Muscle layer of duodenum (tissue), 2 donors: ENCODE results near the gene COX17.
"Not testable (repeated sequence)": the region's sequence is repeated elsewhere in the genome, so short reads cannot be mapped to it uniquely, and the experiment has no call there.

Experiments
- H3K27ac ChIP-seq: one replicate; pipeline ENCODE4 v1.7.0; 2013; ENCODE audit warnings: mild to moderate bottlenecking, low read length
- H3K27me3 ChIP-seq: one replicate; pipeline ENCODE4 v1.7.0; 2013; ENCODE audit warnings: low read depth, mild to moderate bottlenecking, control low read depth, low read length
- H3K36me3 ChIP-seq, 2 donors: one replicate each; pipeline ENCODE4 v1.7.0; 2013; ENCODE audit warnings: low read length in 2 of 2, control low read depth in 1 of 2, mild to moderate bottlenecking in 1 of 2; ENCODE audit not compliant: insufficient read depth in 2 of 2, control insufficient read depth in 1 of 2
- H3K4me1 ChIP-seq, 2 donors: one replicate each; pipeline ENCODE4 v1.7.0; 2013; ENCODE audit warnings: low read length in 2 of 2, mild to moderate bottlenecking in 2 of 2, control low read depth in 1 of 2, moderate library complexity in 1 of 2; ENCODE audit not compliant: insufficient read depth in 2 of 2, control insufficient read depth in 1 of 2
- H3K4me3 ChIP-seq, 2 donors: one replicate each; pipeline ENCODE4 v1.7.0; 2013; ENCODE audit warnings: low read length in 2 of 2, low read depth in 1 of 2, mild to moderate bottlenecking in 1 of 2
- H3K9me3 ChIP-seq, 2 donors: one replicate each; pipeline ENCODE4 v1.7.0; 2013; ENCODE audit warnings: low read length in 2 of 2, control low read depth in 1 of 2, mild to moderate bottlenecking in 1 of 2; ENCODE audit not compliant: control insufficient read depth in 1 of 2
- donor health status: healthy.

The COX17 gene

GRCh38 chr3:119697394-119697793, 20.2 kb upstream of the COX17 start:
- Histone ChIP-seq H3K4me3 (no peak overlapping the region), H3K36me3 (no peaks in the 10 kb centered on the region), H3K27me3 (no peaks in the 10 kb centered on the region), H3K4me1 (peaks cover 2 to 3% of the 10 kb centered on the region in 2 donors), H3K27ac (no peak overlapping the region), H3K9me3 (no peaks in the 10 kb centered on the region)

- Histone ChIP-seq H3K36me3 (no peaks in the 10 kb centered on the region), H3K4me1 (no peaks in the 10 kb centered on the region), H3K4me3 (no peak overlapping the region), H3K27ac (no peak overlapping the region), H3K27me3 (no peaks in the 10 kb centered on the region), H3K9me3 (no peaks in the 10 kb centered on the region)
These were observed 18.3 kb upstream of the COX17 start for GRCh38 chr3:119695480-119695879.

- H3K4me1 ChIP-seq: no peaks in the 10 kb centered on the region
- H3K27ac ChIP-seq: no peak overlapping the region
- H3K9me3 ChIP-seq: no peaks in the 10 kb centered on the region
- H3K27me3 ChIP-seq: no peaks in the 10 kb centered on the region
- no peak overlapping the region for H3K4me3 ChIP-seq
- no peaks in the 10 kb centered on the region for H3K36me3 ChIP-seq
These were observed 12.9 kb upstream of the COX17 start for GRCh38 chr3:119690043-119690656.

- H3K27ac ChIP-seq: no peak overlapping the region
These were observed 6.2 kb upstream of the COX17 start for GRCh38 chr3:119683421-119683820.

GRCh38 chr3:119681279-119681678, 4.1 kb upstream of the COX17 start:
- H3K4me1 ChIP-seq: peaks cover 0 to 1% of the 10 kb centered on the region in 2 donors
- no peak overlapping the region for H3K27ac ChIP-seq
- H3K4me3 ChIP-seq: no peak overlapping the region
- H3K27me3 ChIP-seq: no peaks in the 10 kb centered on the region
- no peaks in the 10 kb centered on the region for H3K36me3 ChIP-seq
- no peaks in the 10 kb centered on the region for H3K9me3 ChIP-seq

More at GRCh38 chr3:119683421-119683820, 6.2 kb upstream of the COX17 start:
- no peaks in the 10 kb centered on the region for H3K27me3 ChIP-seq
- no peaks in the 10 kb centered on the region for H3K36me3 ChIP-seq
- H3K4me3 ChIP-seq: no peak overlapping the region
- H3K4me1 ChIP-seq: no peaks in the 10 kb centered on the region
- no peaks in the 10 kb centered on the region for H3K9me3 ChIP-seq

- no peak overlapping the region for H3K27ac ChIP-seq
These were observed 2.7 kb upstream of the COX17 start for GRCh38 chr3:119679874-119680273.

GRCh38 chr3:119678209-119678608, 1.0 kb upstream of the COX17 start:
- H3K27ac ChIP-seq: not testable (repeated sequence)

More at GRCh38 chr3:119679874-119680273, 2.7 kb upstream of the COX17 start:
- H3K27me3 ChIP-seq: no peaks in the 10 kb centered on the region
- peaks cover 8% of the 10 kb centered on the region in 2 donors for H3K4me1 ChIP-seq
- peaks cover 0 to 2% of the 10 kb centered on the region in 2 donors for H3K36me3 ChIP-seq
- no peak overlapping the region for H3K4me3 ChIP-seq
- no peaks in the 10 kb centered on the region for H3K9me3 ChIP-seq

GRCh38 chr3:119677641-119677934, 382 bp upstream of the COX17 start:
- peak overlapping the region; percentile 90 for H3K27ac ChIP-seq
- peaks cover 12 to 16% of the 10 kb centered on the region in 2 donors for H3K36me3 ChIP-seq
- H3K27me3 ChIP-seq: no peaks in the 10 kb centered on the region
- no peaks in the 10 kb centered on the region for H3K9me3 ChIP-seq
- peak overlapping the region; percentile 70 to 88 for H3K4me3 ChIP-seq
- H3K4me1 ChIP-seq: peaks cover 8% of the 10 kb centered on the region in 2 donors

More at GRCh38 chr3:119678209-119678608, 1.0 kb upstream of the COX17 start:
- H3K27me3 ChIP-seq, H3K4me3 ChIP-seq, H3K9me3 ChIP-seq, H3K4me1 ChIP-seq: not testable (repeated sequence)
- H3K36me3 ChIP-seq: peaks cover 10 to 11% of the 10 kb centered on the region in 2 donors

- Histone ChIP-seq H3K27me3 (no peaks in the 10 kb centered on the region), H3K9me3 (no peaks in the 10 kb centered on the region), H3K4me3 (peak overlapping the region; percentile 70 to 82), H3K27ac (peak overlapping the region; percentile 94), H3K4me1 (peaks cover 8% of the 10 kb centered on the region in 2 donors), H3K36me3 (peaks cover 19 to 24% of the 10 kb centered on the region in 2 donors)
These were observed 1.2 kb downstream of the COX17 start for GRCh38 chr3:119676020-119676419.

- Histone ChIP-seq H3K27me3 (no peaks in the 10 kb centered on the region), H3K4me1 (peaks cover 8% of the 10 kb centered on the region in 2 donors), H3K9me3 (no peaks in the 10 kb centered on the region), H3K4me3 (peak overlapping the region; percentile 70 to 82), H3K36me3 (peaks cover 19 to 25% of the 10 kb centered on the region in 2 donors), H3K27ac (peak overlapping the region; percentile 94)
These were observed 1.9 kb downstream of the COX17 start for GRCh38 chr3:119675188-119675874.

GRCh38 chr3:119673875-119674274, 3.3 kb downstream of the COX17 start:
- H3K27ac ChIP-seq: no peak overlapping the region
- H3K36me3 ChIP-seq: peaks cover 23 to 25% of the 10 kb centered on the region in 2 donors
- no peaks in the 10 kb centered on the region for H3K27me3 ChIP-seq
- peaks cover 8% of the 10 kb centered on the region in 2 donors for H3K4me1 ChIP-seq
- no peaks in the 10 kb centered on the region for H3K9me3 ChIP-seq
- H3K4me3 ChIP-seq: no peak overlapping the region
